T-cell (primary cell): Measurements from ENCODE around the gene CBFA2T2. TPM values are rescaled to one million over a fixed set of nuclear protein-coding genes. Genes with fewer than 3 reads are reported as not detected.
A peak's percentile ranks its signal among the peaks of the same experiment; 100 is the strongest.

ENCODE experiments used
- ATAC-seq, 4 experiments: fragments of 200-7000 bp in 3 of 4; fragments of 150-1000 bp in 1 of 4; cut with Tn5 transposase; replicated peaks in 1 of 4; 1 replicate in 3 of 4; 2 replicates in 1 of 4; pipeline ENCODE4 v1.10.0; 2021; ENCODE audit warnings: moderate library complexity in 3 of 4, mild to moderate bottlenecking in 2 of 4, moderate number of reproducible peaks in 1 of 4
- CTCF ChIA-PET, 2 donors: fragments of 300-600 bp; sonication (Branson Sonifier 250); formaldehyde crosslinking; loops; one replicate each; lab custom pipeline; 2022; ENCODE audit warnings: antibody characterized with exemption in 2 of 2; lab: Charles Lee
- POLR2A ChIA-PET, 2 donors: fragments of 300-600 bp; sonication (Branson Sonifier 250); formaldehyde crosslinking; loops; one replicate each; lab custom pipeline; 2022; ENCODE audit warnings: antibody characterized with exemption in 2 of 2; lab: Charles Lee
- DNase-seq, 35 experiments: peaks; one replicate each; pipeline versions ENCODE4 v3.0.0 to v3.0.0-alpha.2; 2013 to 2023
- H3K27ac ChIP-seq: one replicate; pipeline ENCODE4 v1.5.1; 2013; ENCODE audit warnings: low read length
- H3K27me3 ChIP-seq, 2 experiments: replicated peaks in 1 of 2; 1 replicate in 1 of 2; 2 replicates in 1 of 2; pipeline versions ENCODE4 v1.6.1 to v1.7.0; 2013; ENCODE audit warnings: low read length in 1 of 2, mixed read lengths in 1 of 2; ENCODE audit not compliant: control insufficient read depth in 2 of 2, insufficient read depth in 2 of 2; ENCODE audit errors: extremely low read depth in 1 of 2
- H3K36me3 ChIP-seq, 2 donors: 1 replicate in 1 of 2; 2 replicates in 1 of 2; pipeline versions ENCODE4 v1.6.1 to v1.7.0; 2013; ENCODE audit warnings: low read length in 1 of 2; ENCODE audit not compliant: control insufficient read depth in 2 of 2, insufficient read depth in 1 of 2; ENCODE audit errors: extremely low read depth in 1 of 2
- H3K4me1 ChIP-seq, 2 experiments: 1 replicate in 1 of 2; 2 replicates in 1 of 2; pipeline versions ENCODE4 v1.6.1 to v1.7.0; 2013; ENCODE audit warnings: low read length in 2 of 2, mixed read lengths in 1 of 2; ENCODE audit not compliant: insufficient read depth in 2 of 2, control insufficient read depth in 1 of 2; ENCODE audit errors: extremely low read depth in 1 of 2
- H3K4me3 ChIP-seq, 2 donors: 1 replicate in 1 of 2; 2 replicates in 1 of 2; pipeline versions ENCODE4 v1.5.1 to v1.7.0; 2013; ENCODE audit warnings: mild to moderate bottlenecking in 2 of 2, low read length in 1 of 2, moderate library complexity in 1 of 2; ENCODE audit not compliant: control insufficient read depth in 1 of 2; ENCODE audit errors: extremely low read depth in 1 of 2
- H3K9me3 ChIP-seq: 2 replicates; pipeline ENCODE4 v1.7.0; 2013
- H3K27ac Mint-ChIP-seq, 2 donors: one replicate each; pipeline ENCODE4 v1.8.0; 2020 to 2021; ENCODE audit warnings: mild to moderate bottlenecking in 2 of 2, mixed read lengths in 2 of 2
- H3K27me3 Mint-ChIP-seq, 2 donors: one replicate each; pipeline ENCODE4 v1.8.0; 2021 to 2022; ENCODE audit warnings: mixed read lengths in 2 of 2
- H3K36me3 Mint-ChIP-seq: one replicate; pipeline ENCODE4 v1.8.0; 2021; ENCODE audit warnings: mixed read lengths
- H3K4me1 Mint-ChIP-seq, 3 donors: one replicate each; pipeline ENCODE4 v1.8.0; 2020 to 2022; ENCODE audit warnings: mixed read lengths in 3 of 3, mild to moderate bottlenecking in 1 of 3
- H3K4me3 Mint-ChIP-seq, 3 donors: one replicate each; pipeline ENCODE4 v1.8.0; 2020 to 2022; ENCODE audit warnings: mild to moderate bottlenecking in 3 of 3, mixed read lengths in 3 of 3, moderate library complexity in 3 of 3
- H3K9me3 Mint-ChIP-seq, 3 donors: one replicate each; pipeline ENCODE4 v1.8.0; 2020 to 2022; ENCODE audit warnings: mixed read lengths in 3 of 3
- WGBS: methylation state at CpG from one replicate; pipeline ENCODE4 v1.1.5; 2013; ENCODE audit warnings: missing lambda C conversion rate; ENCODE audit not compliant: insufficient coverage; 5-methylcytosine and 5-hydroxymethylcytosine counted together
- total RNA-seq, 35 experiments: library from RNA in 6 of 35; stranded (reverse) in 6 of 35; fragments of 120-200 nt in 1 of 35; gene quantifications; one replicate each; pipeline versions ENCODE4 v1.2.1 to v1.2.4 and lab custom pipeline; 2013 to 2026

CBFA2T2 gene
- total RNA-seq, 5 donors from 2014 or later (not counting 1 experiment from before 2014, with no cell fraction given): 25.2 to 34.2 (median 31.0) TPM

GRCh38 chr20:33660685-33661058 is 170.8 kb downstream of the CBFA2T2 start:
- Mint-ChIP-seq H3K4me3 (no peak overlapping the region), H3K9me3 (no peaks in the 10 kb centered on the region), H3K4me1 (peaks cover 22 to 28% (median 26%) of the 10 kb centered on the region in 3 donors), H3K27ac (peak overlapping the region in 1 of 2 donors; percentile 28), H3K27me3 (no peaks in the 10 kb centered on the region), H3K36me3 (no peaks in the 10 kb centered on the region)
- CTCF ChIA-PET: interaction anchor here in 1 of 2 donors (0.5 kb wide), 1 partner anchor 1103 kb away, joined by 8 read pairs; no protein-coding TSS in a partner anchor
- peaks cover 0 to 11% of the 10 kb centered on the region in 2 donors for H3K36me3 ChIP-seq
- no peaks in the 10 kb centered on the region for H3K9me3 ChIP-seq
- DNase-seq (no peak), ATAC-seq (no peak)
- H3K4me3 ChIP-seq: no peak overlapping the region
- H3K27me3 ChIP-seq: no peaks in the 10 kb centered on the region
- POLR2A ChIA-PET: no interaction called here
- H3K27ac ChIP-seq: no peak overlapping the region
- 97% methylated on average over 4 of the region's 7 CpGs for WGBS
- peaks cover 8 to 29% of the 10 kb centered on the region in 2 experiments for H3K4me1 ChIP-seq

GRCh38 chr20:33662172-33662571 is 172.3 kb downstream of the CBFA2T2 start, which contains the start of gene C20orf144:
C20orf144 (plus strand) TSS chr20:33662327; CDS start chr20:33662346, 19 bp downstream.
- ChIA-PET CTCF (interaction anchor here in 1 of 2 donors (1.7 kb wide), 1 partner anchor 17 kb away, joined by 5 read pairs; no protein-coding TSS in a partner anchor), POLR2A (no interaction called here)
- Histone ChIP-seq H3K27me3 (no peaks in the 10 kb centered on the region), H3K4me1 (peaks cover 8 to 40% of the 10 kb centered on the region in 2 experiments), H3K9me3 (no peaks in the 10 kb centered on the region), H3K27ac (peak within 1 kb of the TSS; percentile 90), H3K36me3 (peaks cover 0 to 11% of the 10 kb centered on the region in 2 donors), H3K4me3 (peak within 1 kb of the TSS; percentile 60 to 78)
- no peak for ATAC-seq
- DNase-seq: no peak
- peak within 1 kb of the TSS; percentile 78 to 96 (median 95) for H3K4me3 Mint-ChIP-seq
- H3K4me1 Mint-ChIP-seq: peaks cover 30 to 36% (median 33%) of the 10 kb centered on the region in 3 donors
- no peaks in the 10 kb centered on the region for H3K9me3 Mint-ChIP-seq
- peak within 1 kb of the TSS; percentile 85 to 90 for H3K27ac Mint-ChIP-seq
- no peaks in the 10 kb centered on the region for H3K27me3 Mint-ChIP-seq
- 97% methylated on average over 5 of the region's 10 CpGs for WGBS
- H3K36me3 Mint-ChIP-seq: no peaks in the 10 kb centered on the region

- Mint-ChIP-seq H3K36me3 (no peaks in the 10 kb centered on the region), H3K27ac (peak overlapping the region; percentile 93 to 95), H3K4me3 (peak overlapping the region; percentile 78 to 96 (median 95)), H3K27me3 (no peaks in the 10 kb centered on the region), H3K9me3 (no peaks in the 10 kb centered on the region), H3K4me1 (peaks cover 35 to 40% (median 36%) of the 10 kb centered on the region in 3 donors)
- peak; percentile 74 to 76 (median 75) for ATAC-seq
- 1% methylated on average over 83 of the region's 84 CpGs for WGBS
- peak overlapping the region; percentile 91 for H3K27ac ChIP-seq
- H3K27me3 ChIP-seq: no peaks in the 10 kb centered on the region
- peaks cover 8 to 51% of the 10 kb centered on the region in 2 experiments for H3K4me1 ChIP-seq
- no peaks in the 10 kb centered on the region for H3K9me3 ChIP-seq
- ChIA-PET POLR2A (no interaction called here), CTCF (interaction anchor here in 1 of 2 donors (0.7 to 1.7 kb wide), 2 partner anchors 16 to 206 kb away, joined by 3 to 5 read pairs; no protein-coding TSS in a partner anchor)
- peak overlapping the region; percentile 60 to 78 for H3K4me3 ChIP-seq
- DNase-seq: peak; percentile 58 to 92 (median 77)
- peaks cover 0 to 8% of the 10 kb centered on the region in 2 donors for H3K36me3 ChIP-seq
These were observed 173.5 kb downstream of the CBFA2T2 start for GRCh38 chr20:33663161-33664084.

GRCh38 chr20:33664085-33664761 is 174.3 kb downstream of the CBFA2T2 start:
- peak overlapping the region; percentile 93 to 95 for H3K27ac Mint-ChIP-seq
- POLR2A ChIA-PET: interaction anchor here in 1 of 2 donors (0.5 to 0.6 kb wide), 2 partner anchors 30 to 54 kb away, joined by 3 to 4 read pairs; no protein-coding TSS in a partner anchor
- H3K4me3 Mint-ChIP-seq: peak overlapping the region; percentile 78 to 96 (median 95)
- WGBS: 62% methylated on average over 8 of the region's 9 CpGs
- H3K9me3 Mint-ChIP-seq: no peaks in the 10 kb centered on the region
- no peaks in the 10 kb centered on the region for H3K27me3 Mint-ChIP-seq
- Histone ChIP-seq H3K9me3 (no peaks in the 10 kb centered on the region), H3K36me3 (peaks cover 0 to 7% of the 10 kb centered on the region in 2 donors), H3K4me1 (peaks cover 8 to 53% of the 10 kb centered on the region in 2 experiments), H3K4me3 (peak overlapping the region; percentile 60 to 78), H3K27ac (peak overlapping the region; percentile 91), H3K27me3 (no peaks in the 10 kb centered on the region)
- H3K4me1 Mint-ChIP-seq: peaks cover 37 to 44% (median 38%) of the 10 kb centered on the region in 3 donors
- no peak for ATAC-seq
- no peak for DNase-seq
- H3K36me3 Mint-ChIP-seq: no peaks in the 10 kb centered on the region
- CTCF ChIA-PET: interaction anchor here in 1 of 2 donors (0.7 kb wide), 1 partner anchor 207 kb away, joined by 3 read pairs; no protein-coding TSS in a partner anchor

- Mint-ChIP-seq H3K27me3 (no peaks in the 10 kb centered on the region), H3K27ac (peak overlapping the region; percentile 93 to 95), H3K9me3 (no peaks in the 10 kb centered on the region), H3K36me3 (no peaks in the 10 kb centered on the region), H3K4me1 (peaks cover 37 to 44% (median 38%) of the 10 kb centered on the region in 3 donors), H3K4me3 (peak overlapping the region; percentile 78 to 96 (median 95))
- Histone ChIP-seq H3K4me1 (peaks cover 8 to 53% of the 10 kb centered on the region in 2 experiments), H3K36me3 (peaks cover 0 to 3% of the 10 kb centered on the region in 2 donors), H3K9me3 (no peaks in the 10 kb centered on the region), H3K4me3 (no peak overlapping the region), H3K27me3 (no peaks in the 10 kb centered on the region), H3K27ac (peak overlapping the region; percentile 91)
- CTCF ChIA-PET: interaction anchor here in 1 of 2 donors (0.5 kb wide), 1 partner anchor 239 kb away, joined by 4 read pairs; no protein-coding TSS in a partner anchor
- no peak for ATAC-seq
- peak in 1 of 35 experiments; percentile 39 for DNase-seq
- POLR2A ChIA-PET: interaction anchor here in 1 of 2 donors (0.5 kb wide), 1 partner anchor 31 kb away, joined by 4 read pairs; no protein-coding TSS in a partner anchor
- WGBS: 82% methylated on average over 2 of the region's 2 CpGs
These were observed 174.9 kb downstream of the CBFA2T2 start for GRCh38 chr20:33664762-33665144.
